ENCODE measurements around the gene TFDP2. TPM values are rescaled to one million over a fixed set of nuclear protein-coding genes. Genes with fewer than 3 reads are reported as not detected.

The TFDP2 gene
- total and polyA plus RNA-seq, 7 experiments from 2014 or later = 23.7 to 44.7 (median 40.6) TPM

DNA sequence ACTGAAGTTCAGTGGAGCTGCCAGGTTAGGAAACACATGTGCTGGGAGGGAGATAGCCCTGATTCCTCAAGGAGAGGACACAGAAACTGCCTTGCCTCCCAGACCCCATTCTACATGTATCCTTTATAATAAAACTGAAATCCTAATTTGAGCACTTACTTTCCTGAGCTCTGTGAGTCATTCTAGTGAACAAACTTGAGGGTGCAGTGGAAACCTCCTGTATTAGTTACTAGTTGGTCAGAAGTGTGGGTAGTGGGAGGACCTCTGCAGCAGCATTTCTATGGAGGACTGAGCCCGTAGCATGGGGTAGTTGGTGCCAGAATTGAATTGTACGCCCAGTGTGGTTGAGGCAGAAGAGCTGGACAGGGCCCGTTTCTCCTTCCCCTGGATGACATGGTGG is 249.0 kb downstream of the TFDP2 start:
- no peak overlapping the region for H3K27ac Mint-ChIP-seq

DNA sequence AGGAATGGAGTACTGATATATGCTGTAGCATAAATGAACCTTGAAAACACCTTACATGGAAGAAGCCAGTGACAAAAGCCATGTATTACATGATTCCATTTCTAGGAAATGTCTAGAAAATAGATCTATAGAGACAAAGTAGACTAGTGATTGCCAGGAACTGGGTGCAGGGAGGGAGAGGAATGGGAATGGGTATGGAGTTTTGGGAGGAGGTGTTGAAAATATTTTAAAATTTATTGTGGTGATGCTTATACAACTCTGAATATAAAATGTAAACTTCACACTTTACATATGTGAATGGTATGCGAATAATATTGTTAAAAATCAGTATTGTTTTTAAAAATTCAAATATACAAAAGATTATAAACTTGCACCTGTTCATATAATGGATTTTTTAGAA is 250.4 kb downstream of the TFDP2 start:
- no peak overlapping the region for H3K4me3 Mint-ChIP-seq
- ATAC-seq (no peak), DNase-seq (no peak)
- Histone ChIP-seq H3K4me3 (ENCODE audit: low read length) (no peak overlapping the region), H3K36me3 (ENCODE audit: control insufficient read depth in 2 of 3, insufficient read depth in 3 of 3, low read length in 3 of 3) (no peaks in the 10 kb centered on the region), H3K27ac (ENCODE audit: low read depth, low read length) (no peak overlapping the region), H3K9me3 (ENCODE audit: control insufficient read depth in 2 of 3, low read length in 3 of 3) (peaks cover 0 to 7% (median 5%) of the 10 kb centered on the region in 3 experiments), H3K4me1 (ENCODE audit: control insufficient read depth in 2 of 2, insufficient read depth in 2 of 2, low read length in 2 of 2) (no peaks in the 10 kb centered on the region), H3K27me3 (ENCODE audit: control insufficient read depth in 2 of 2, insufficient read depth in 2 of 2, low read length in 2 of 2) (no peaks in the 10 kb centered on the region)
- ChIA-PET POLR2A (no interaction called here), CTCF (no interaction called here)
- H3K27ac Mint-ChIP-seq = no peak overlapping the region
- intact Hi-C loops (cut with micrococcal nuclease) = no loop called here
- no peaks in the 10 kb centered on the region for H3K27me3 Mint-ChIP-seq
- H3K36me3 Mint-ChIP-seq = peaks cover 10 to 49% (median 26%) of the 10 kb centered on the region in 5 donors
- H3K4me1 Mint-ChIP-seq = peaks cover 0 to 19% (median 5%) of the 10 kb centered on the region in 7 donors
- H3K9me3 Mint-ChIP-seq = peaks cover 0 to 20% (median 6%) of the 10 kb centered on the region in 11 donors

More for the DNA sequence above, 249.0 kb downstream of the TFDP2 start:
- no peak overlapping the region for H3K4me3 ChIP-seq (ENCODE audit: low read length)
- Mint-ChIP-seq H3K4me1 (peaks cover 0 to 24% (median 5%) of the 10 kb centered on the region in 7 donors), H3K36me3 (peaks cover 10 to 50% (median 19%) of the 10 kb centered on the region in 5 donors), H3K4me3 (no peak overlapping the region), H3K9me3 (peaks cover 0 to 20% (median 6%) of the 10 kb centered on the region in 11 donors), H3K27me3 (no peaks in the 10 kb centered on the region)
- POLR2A ChIA-PET = no interaction called here
- peaks cover 0 to 3% (median 0%) of the 10 kb centered on the region in 3 experiments for H3K36me3 ChIP-seq (ENCODE audit: control insufficient read depth in 2 of 3, insufficient read depth in 3 of 3, low read length in 3 of 3)
- ATAC-seq = no peak
- no peaks in the 10 kb centered on the region for H3K27me3 ChIP-seq (ENCODE audit: control insufficient read depth in 2 of 2, insufficient read depth in 2 of 2, low read length in 2 of 2)
- intact Hi-C loops (cut with micrococcal nuclease) = no loop called here
- CTCF ChIA-PET = interaction anchor here (0.6 kb wide), 1 partner anchor 9 kb away, joined by 4 read pairs; no protein-coding TSS in a partner anchor
- H3K9me3 ChIP-seq (ENCODE audit: control insufficient read depth in 2 of 3, low read length in 3 of 3) = peaks cover 0 to 7% (median 5%) of the 10 kb centered on the region in 3 experiments
- H3K4me1 ChIP-seq (ENCODE audit: control insufficient read depth in 2 of 2, insufficient read depth in 2 of 2, low read length in 2 of 2) = no peaks in the 10 kb centered on the region
- H3K27ac ChIP-seq (ENCODE audit: low read depth, low read length) = no peak overlapping the region
- no peak for DNase-seq

DNA sequence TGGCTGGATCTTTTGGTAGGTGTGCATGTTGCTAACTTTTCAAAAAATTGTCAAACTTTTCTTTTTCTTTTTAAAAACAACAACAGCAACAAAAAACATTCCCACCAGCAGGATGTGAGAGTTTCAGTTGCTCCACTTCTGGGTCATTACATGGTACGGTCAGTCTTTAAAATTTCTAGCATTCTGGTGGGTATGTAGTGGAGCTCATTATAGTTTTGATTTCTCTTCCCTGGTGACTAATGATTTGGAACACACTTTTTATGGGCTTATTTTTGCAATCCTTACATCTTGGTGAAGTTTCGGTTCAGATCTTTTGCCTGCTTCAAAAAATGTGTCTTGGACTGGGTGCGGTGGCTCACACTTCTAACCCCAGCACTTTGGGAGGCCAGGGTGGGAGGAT is 253.6 kb downstream of the TFDP2 start:
- Histone ChIP-seq H3K36me3 (ENCODE audit: control insufficient read depth in 2 of 3, insufficient read depth in 3 of 3, low read length in 3 of 3) (no peaks in the 10 kb centered on the region), H3K27me3 (ENCODE audit: control insufficient read depth in 2 of 2, insufficient read depth in 2 of 2, low read length in 2 of 2) (no peaks in the 10 kb centered on the region), H3K9me3 (ENCODE audit: control insufficient read depth in 2 of 3, low read length in 3 of 3) (peaks cover 0 to 7% (median 5%) of the 10 kb centered on the region in 3 experiments), H3K4me1 (ENCODE audit: control insufficient read depth in 2 of 2, insufficient read depth in 2 of 2, low read length in 2 of 2) (no peaks in the 10 kb centered on the region), H3K27ac (ENCODE audit: low read depth, low read length) (no peak overlapping the region), H3K4me3 (ENCODE audit: low read length) (no peak overlapping the region)
- H3K4me1 Mint-ChIP-seq = peaks cover 8 to 26% (median 15%) of the 10 kb centered on the region in 7 donors
- intact Hi-C loops (cut with micrococcal nuclease) = no loop called here
- peaks cover 0 to 20% (median 6%) of the 10 kb centered on the region in 11 donors for H3K9me3 Mint-ChIP-seq
- no peak overlapping the region for H3K27ac Mint-ChIP-seq
- H3K27me3 Mint-ChIP-seq = no peaks in the 10 kb centered on the region
- ATAC-seq (no peak), DNase-seq (no peak)
- peaks cover 10 to 42% (median 33%) of the 10 kb centered on the region in 5 donors for H3K36me3 Mint-ChIP-seq
- CTCF ChIA-PET = no interaction called here
- POLR2A ChIA-PET = no interaction called here
- H3K4me3 Mint-ChIP-seq = no peak overlapping the region

DNA sequence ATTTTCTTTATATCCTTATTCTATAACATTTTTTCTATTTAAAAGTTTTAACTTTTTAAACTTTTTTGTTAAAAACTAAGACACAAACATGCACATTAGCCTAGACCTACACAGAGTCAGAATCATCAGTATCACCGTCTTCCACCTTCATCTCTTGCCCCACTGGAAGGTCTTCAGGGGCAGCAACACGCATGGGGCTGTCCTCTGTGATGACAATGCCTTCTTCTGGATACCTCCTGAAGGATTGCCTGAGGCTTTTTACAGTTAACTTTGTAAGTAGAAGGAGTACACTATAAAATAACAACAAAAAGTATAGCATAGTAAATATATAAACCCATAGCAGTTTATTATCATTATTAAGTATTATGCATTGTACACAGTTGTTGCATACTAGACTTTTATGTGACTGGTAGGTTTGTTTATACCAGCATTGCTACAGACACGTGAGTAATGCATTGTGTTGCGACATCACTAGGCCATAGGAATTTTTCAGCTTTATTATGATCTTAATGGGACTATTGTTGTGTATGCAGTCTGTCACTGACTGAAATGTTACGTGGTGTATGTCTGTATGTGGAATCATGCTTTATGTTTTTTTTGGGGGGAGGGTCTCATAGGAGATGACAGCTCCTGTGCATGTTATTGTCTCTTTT is 254.7 kb downstream of the TFDP2 start:
- ATAC-seq (peak; percentile 45), DNase-seq (no peak)
- CTCF ChIA-PET = no interaction called here
- H3K4me1 Mint-ChIP-seq = peaks cover 10 to 27% (median 15%) of the 10 kb centered on the region in 7 donors
- no peaks in the 10 kb centered on the region for H3K27me3 ChIP-seq (ENCODE audit: control insufficient read depth in 2 of 2, insufficient read depth in 2 of 2, low read length in 2 of 2)
- peaks cover 0 to under 1% (median 0%) of the 10 kb centered on the region in 3 experiments for H3K9me3 ChIP-seq (ENCODE audit: control insufficient read depth in 2 of 3, low read length in 3 of 3)
- H3K27me3 Mint-ChIP-seq = no peaks in the 10 kb centered on the region
- H3K4me3 ChIP-seq (ENCODE audit: low read length) = no peak overlapping the region
- no peaks in the 10 kb centered on the region for H3K4me1 ChIP-seq (ENCODE audit: control insufficient read depth in 2 of 2, insufficient read depth in 2 of 2, low read length in 2 of 2)
- H3K36me3 ChIP-seq (ENCODE audit: control insufficient read depth in 2 of 3, insufficient read depth in 3 of 3, low read length in 3 of 3) = no peaks in the 10 kb centered on the region
- peaks cover 0 to 11% (median 4%) of the 10 kb centered on the region in 11 donors for H3K9me3 Mint-ChIP-seq
- no peak overlapping the region for H3K27ac Mint-ChIP-seq
- H3K27ac ChIP-seq (ENCODE audit: low read depth, low read length) = no peak overlapping the region
- POLR2A ChIA-PET = no interaction called here
- H3K4me3 Mint-ChIP-seq = no peak overlapping the region
- H3K36me3 Mint-ChIP-seq = peaks cover 4 to 33% (median 28%) of the 10 kb centered on the region in 5 donors
- intact Hi-C loops (cut with micrococcal nuclease) = no loop called here

Other genes with a start within 250 kb of the TFDP2 start
- gene GK5, start 76.0 kb upstream of the TFDP2 start, total RNA-seq = 10 to 100 TPM; 13.8 to 29.5 (median 16.2) TPM
- 1 to 10 TPM; 4.3 to 5.9 TPM for gene GK5, start 76.0 kb upstream of the TFDP2 start, polyA plus RNA-seq